ENCODE data around the gene NRCAM. TPM values are rescaled to one million over a fixed set of nuclear protein-coding genes. Genes with fewer than 3 reads are reported as not detected.

Gene NRCAM
- polyA plus RNA-seq, 1 donor (not counting 4 experiments of a cell fraction or from before 2014, with no cell fraction given) = 4.0 TPM

- no peak overlapping the region for H3K27ac ChIP-seq (ENCODE audit: control insufficient read depth, insufficient read depth, low read length)
- DNase-seq (ENCODE audit: low read depth, low spot score) = no peak
- peak; percentile 71 for FAIRE-seq
Observed at GRCh38 chr7:108146070-108146842, 310.0 kb downstream of the NRCAM start.

GRCh38 chr7:108145401-108145800 lies 310.8 kb downstream of the NRCAM start:
- Histone ChIP-seq H3K9me1 (ENCODE audit: control insufficient read depth, extremely low read depth, insufficient read depth, low read length) (no peaks in the 10 kb centered on the region), H2AFZ (ENCODE audit: control insufficient read depth, low read length) (no peak overlapping the region), H3K79me2 (ENCODE audit: control insufficient read depth, insufficient read depth, low read length) (no peaks in the 10 kb centered on the region), H3K27ac (ENCODE audit: control insufficient read depth, insufficient read depth, low read length) (no peak overlapping the region), H4K20me1 (ENCODE audit: control insufficient read depth, extremely low read depth, insufficient read depth, low read length) (no peaks in the 10 kb centered on the region), H3K27me3 (ENCODE audit: control insufficient read depth, extremely low read depth, insufficient read depth, low read length) (no peaks in the 10 kb centered on the region), H3K4me2 (ENCODE audit: control insufficient read depth, extremely low read depth, insufficient read depth, low read depth, low read length) (peak overlapping the region; percentile 88), H3K9ac (ENCODE audit: control insufficient read depth, extremely low read depth, insufficient read depth, low read length) (no peak overlapping the region), H3K36me3 (ENCODE audit: control insufficient read depth in 2 of 2, extremely low read depth in 1 of 2, insufficient read depth in 2 of 2, low read length in 2 of 2) (no peaks in the 10 kb centered on the region), H3K4me1 (ENCODE audit: control insufficient read depth, extremely low read depth, insufficient read depth, low read length) (peaks cover 8% of the 10 kb centered on the region), H3K9me3 (ENCODE audit: control insufficient read depth, low read depth, low read length) (no peaks in the 10 kb centered on the region), H3K4me3 (ENCODE audit: control insufficient read depth in 2 of 3, extremely low read depth in 1 of 3, insufficient read depth in 2 of 3, low read depth in 1 of 3, low read length in 3 of 3) (no peak overlapping the region)
- FAIRE-seq = peak; percentile 44
- DNase-seq (ENCODE audit: low read depth, low spot score) = no peak
- dilution Hi-C loops (cut with MboI; ENCODE audit: extremely low pct_ligation_motif_present, low sequenced_read_pairs) = no loop called here
- no peak for TF ChIP-seq CTCF (optimal IDR thresholded peaks at IDR 0.05 in 1 of 3, IDR thresholded peaks at IDR 0.05 in 1 of 3, conservative IDR thresholded peaks at IDR 0.05 in 1 of 3; ENCODE audit: extremely low read depth in 1 of 3, insufficient read depth in 2 of 3, low read length in 3 of 3)
- no peak for TF ChIP-seq EZH2 (IDR thresholded peaks at IDR 0.05; ENCODE audit: low read length)

More at GRCh38 chr7:108146070-108146842, 310.0 kb downstream of the NRCAM start:
- Histone ChIP-seq H3K36me3 (ENCODE audit: control insufficient read depth in 2 of 2, extremely low read depth in 1 of 2, insufficient read depth in 2 of 2, low read length in 2 of 2) (no peaks in the 10 kb centered on the region), H3K9ac (ENCODE audit: control insufficient read depth, extremely low read depth, insufficient read depth, low read length) (no peak overlapping the region), H4K20me1 (ENCODE audit: control insufficient read depth, extremely low read depth, insufficient read depth, low read length) (no peaks in the 10 kb centered on the region), H3K4me1 (ENCODE audit: control insufficient read depth, extremely low read depth, insufficient read depth, low read length) (peaks cover 8% of the 10 kb centered on the region), H3K4me3 (ENCODE audit: control insufficient read depth in 2 of 3, extremely low read depth in 1 of 3, insufficient read depth in 2 of 3, low read depth in 1 of 3, low read length in 3 of 3) (peak overlapping the region in 1 of 3 experiments; percentile 63), H2AFZ (ENCODE audit: control insufficient read depth, low read length) (peak overlapping the region; percentile 83), H3K79me2 (ENCODE audit: control insufficient read depth, insufficient read depth, low read length) (no peaks in the 10 kb centered on the region), H3K27me3 (ENCODE audit: control insufficient read depth, extremely low read depth, insufficient read depth, low read length) (no peaks in the 10 kb centered on the region), H3K9me3 (ENCODE audit: control insufficient read depth, low read depth, low read length) (no peaks in the 10 kb centered on the region), H3K9me1 (ENCODE audit: control insufficient read depth, extremely low read depth, insufficient read depth, low read length) (no peaks in the 10 kb centered on the region), H3K4me2 (ENCODE audit: control insufficient read depth, extremely low read depth, insufficient read depth, low read depth, low read length) (peak overlapping the region; percentile 88)
- TF ChIP-seq CTCF (optimal IDR thresholded peaks at IDR 0.05 in 1 of 3, IDR thresholded peaks at IDR 0.05 in 1 of 3, conservative IDR thresholded peaks at IDR 0.05 in 1 of 3; ENCODE audit: extremely low read depth in 1 of 3, insufficient read depth in 2 of 3, low read length in 3 of 3) (peak; percentile 82 to 94 (median 89)), EZH2 (IDR thresholded peaks at IDR 0.05; ENCODE audit: low read length) (no peak)
- dilution Hi-C loops (cut with MboI; ENCODE audit: extremely low pct_ligation_motif_present, low sequenced_read_pairs) = no loop called here

Data from keratinocyte (primary cell).